Mesenchymal stem cell (in vitro differentiated cells and primary cell): ENCODE measurements around the gene ZFHX3.

Experiments
- DNase-seq: peaks from one replicate; pipeline ENCODE4 v3.0.0-alpha.2; 2013
- H2AFZ ChIP-seq: one replicate; pipeline ENCODE4 v1.6.1; 2013; ENCODE audit warnings: low read depth, mild to moderate bottlenecking, control low read depth, inconsistent platforms, low read length, moderate library complexity
- H2AK5ac ChIP-seq: 2 replicates; pipeline ENCODE4 v1.6.1; 2013; ENCODE audit warnings: low read length, moderate library complexity, mild to moderate bottlenecking, inconsistent platforms; ENCODE audit not compliant: severe bottlenecking
- H2BK120ac ChIP-seq: one replicate; pipeline ENCODE4 v1.6.1; 2013; ENCODE audit warnings: low read depth, mild to moderate bottlenecking, inconsistent platforms, low read length, moderate library complexity
- H2BK12ac ChIP-seq, 2 experiments: one replicate each; pipeline ENCODE4 v1.6.1; 2013; ENCODE audit warnings: inconsistent platforms in 2 of 2, low read length in 2 of 2, mild to moderate bottlenecking in 2 of 2, moderate library complexity in 2 of 2, control low read depth in 1 of 2
- H2BK15ac ChIP-seq: one replicate; pipeline ENCODE4 v1.6.1; 2013; ENCODE audit warnings: mild to moderate bottlenecking, low read depth, inconsistent platforms; ENCODE audit not compliant: poor library complexity, severe bottlenecking
- H2BK5ac ChIP-seq: 2 replicates; pipeline ENCODE4 v1.6.1; 2013; ENCODE audit warnings: low read depth, mild to moderate bottlenecking, low read length, control low read depth, inconsistent platforms; ENCODE audit not compliant: poor library complexity, severe bottlenecking
- H3K14ac ChIP-seq, 2 experiments: one replicate each; pipeline ENCODE4 v1.6.1; 2013; ENCODE audit warnings: inconsistent platforms in 2 of 2, low read length in 2 of 2, control low read depth in 1 of 2, mild to moderate bottlenecking in 1 of 2, moderate library complexity in 1 of 2
- H3K18ac ChIP-seq, 2 experiments: one replicate each; pipeline ENCODE4 v1.6.1; 2013; ENCODE audit warnings: inconsistent platforms in 2 of 2, low read length in 2 of 2, control low read depth in 1 of 2, low read depth in 1 of 2, mild to moderate bottlenecking in 1 of 2
- H3K23ac ChIP-seq, 2 experiments: one replicate each; pipeline ENCODE4 v1.6.1; 2013; ENCODE audit warnings: inconsistent platforms in 2 of 2, low read length in 2 of 2, mild to moderate bottlenecking in 2 of 2, moderate library complexity in 2 of 2, control low read depth in 1 of 2
- H3K27ac ChIP-seq: 2 replicates; pipeline ENCODE4 v1.5.1; 2013; ENCODE audit warnings: mild to moderate bottlenecking, moderate library complexity, low read length, control low read depth, inconsistent platforms; ENCODE audit not compliant: poor library complexity, severe bottlenecking
- H3K27me3 ChIP-seq, 2 experiments: 2 replicates each; pipeline versions ENCODE4 v1.6.1 to v1.7.0; 2013; ENCODE audit warnings: low read length in 2 of 2, mild to moderate bottlenecking in 2 of 2, moderate library complexity in 2 of 2, control low read depth in 1 of 2, inconsistent platforms in 1 of 2; ENCODE audit not compliant: control insufficient read depth in 1 of 2, insufficient read depth in 1 of 2
- H3K36me3 ChIP-seq, 2 experiments: 2 replicates each; pipeline versions ENCODE4 v1.6.1 to v1.7.0; 2013; ENCODE audit warnings: low read length in 2 of 2, control low read depth in 1 of 2, inconsistent platforms in 1 of 2, low read depth in 1 of 2, mild to moderate bottlenecking in 1 of 2; ENCODE audit not compliant: insufficient read depth in 2 of 2, control insufficient read depth in 1 of 2
- H3K4ac ChIP-seq, 2 experiments: one replicate each; pipeline ENCODE4 v1.6.1; 2013; ENCODE audit warnings: inconsistent platforms in 2 of 2, low read length in 2 of 2, mild to moderate bottlenecking in 2 of 2, moderate library complexity in 2 of 2, control low read depth in 1 of 2, low read depth in 1 of 2
- H3K4me1 ChIP-seq: 2 replicates; pipeline ENCODE4 v1.6.1; 2013; ENCODE audit warnings: low read depth, low read length, control low read depth; ENCODE audit not compliant: control insufficient read depth, insufficient read depth
- H3K4me2 ChIP-seq: 2 replicates; pipeline ENCODE4 v1.6.1; 2013; ENCODE audit warnings: low read length, mild to moderate bottlenecking, inconsistent platforms; ENCODE audit not compliant: poor library complexity, severe bottlenecking
- H3K4me3 ChIP-seq, 2 experiments: 2 replicates each; pipeline versions ENCODE4 v1.5.1 to v1.7.0; 2013; ENCODE audit warnings: low read length in 2 of 2, mild to moderate bottlenecking in 2 of 2, control low read depth in 1 of 2, low read depth in 1 of 2; ENCODE audit not compliant: insufficient read depth in 1 of 2
- H3K79me1 ChIP-seq: replicated peaks from 2 replicates; pipeline ENCODE4 v1.6.1; 2013; ENCODE audit warnings: mild to moderate bottlenecking, control low read depth, low read length, inconsistent platforms; ENCODE audit not compliant: poor library complexity, severe bottlenecking
- H3K9ac ChIP-seq: 2 replicates; pipeline ENCODE4 v1.7.0; 2013; ENCODE audit warnings: mild to moderate bottlenecking, low read length, moderate library complexity
- H3K9me3 ChIP-seq: 2 replicates; pipeline ENCODE4 v1.7.0; 2013; ENCODE audit warnings: mild to moderate bottlenecking, low read length; ENCODE audit not compliant: control insufficient read depth
- H4K8ac ChIP-seq: one replicate; pipeline ENCODE4 v1.6.1; 2013; ENCODE audit warnings: inconsistent platforms, mild to moderate bottlenecking, low read length, moderate library complexity
- H4K91ac ChIP-seq: one replicate; pipeline ENCODE4 v1.6.1; 2013; ENCODE audit warnings: mild to moderate bottlenecking, low read length, inconsistent platforms
- WGBS: methylation state at CpG from one replicate; pipeline ENCODE4 v1.1.7; 2013; ENCODE audit warnings: mixed read lengths; 5-methylcytosine and 5-hydroxymethylcytosine counted together

ZFHX3 gene

DNA sequence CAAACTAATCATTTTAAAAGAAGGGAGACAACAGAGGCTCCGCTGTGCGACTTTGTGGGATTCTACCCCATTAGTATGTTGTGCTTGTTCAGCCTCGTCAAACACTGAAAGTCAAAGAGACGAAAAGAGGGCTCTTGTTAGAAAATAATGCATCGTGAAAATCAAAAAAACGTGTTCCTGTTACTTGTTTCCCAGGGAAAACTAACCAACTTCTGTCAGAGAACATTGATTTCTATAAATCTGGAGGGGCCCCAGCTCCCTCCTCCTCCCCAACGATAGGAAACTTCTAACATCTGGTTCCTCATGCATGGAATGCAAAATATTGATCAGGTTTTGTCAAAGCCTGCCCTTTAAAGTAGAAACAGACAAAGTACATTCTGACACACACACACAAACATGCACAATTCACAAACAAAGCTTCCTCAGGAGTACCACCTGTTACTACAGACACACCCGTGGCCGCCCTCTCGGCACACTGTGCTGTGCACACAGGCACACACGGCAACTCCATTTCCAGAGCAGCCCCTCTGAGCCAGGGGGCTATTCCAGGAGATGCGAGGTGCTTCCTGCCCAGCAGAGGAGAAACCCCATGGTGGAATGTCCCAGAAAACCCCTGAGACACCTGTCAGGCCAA lies 151.3 kb downstream of the ZFHX3 start:
- H3K36me3 ChIP-seq = no peaks in the 10 kb centered on the region
- H3K18ac ChIP-seq = no peak overlapping the region
- no peak overlapping the region for H2BK120ac ChIP-seq
- no peaks in the 10 kb centered on the region for H3K27me3 ChIP-seq
- no peak overlapping the region for H3K9ac ChIP-seq
- no peak overlapping the region for H2AK5ac ChIP-seq
- H3K4ac ChIP-seq = no peak overlapping the region
- H4K91ac ChIP-seq = no peak overlapping the region
- no peak overlapping the region for H2AFZ ChIP-seq
- H2BK12ac ChIP-seq = no peak overlapping the region
- DNase-seq = no peak
- H3K4me3 ChIP-seq = peak overlapping the region in 1 of 2 experiments; percentile 44
- no peak overlapping the region for H3K23ac ChIP-seq
- H3K79me1 ChIP-seq = peaks cover 22% of the 10 kb centered on the region
- no peak overlapping the region for H4K8ac ChIP-seq
- H3K4me1 ChIP-seq = no peaks in the 10 kb centered on the region
- 86% methylated on average over 12 of the region's 12 CpGs for WGBS
- H3K27ac ChIP-seq = no peak overlapping the region
- no peak overlapping the region for H2BK5ac ChIP-seq
- no peak overlapping the region for H3K14ac ChIP-seq
- no peak overlapping the region for H3K4me2 ChIP-seq
- H3K9me3 ChIP-seq = no peaks in the 10 kb centered on the region
- H2BK15ac ChIP-seq = no peak overlapping the region

DNA sequence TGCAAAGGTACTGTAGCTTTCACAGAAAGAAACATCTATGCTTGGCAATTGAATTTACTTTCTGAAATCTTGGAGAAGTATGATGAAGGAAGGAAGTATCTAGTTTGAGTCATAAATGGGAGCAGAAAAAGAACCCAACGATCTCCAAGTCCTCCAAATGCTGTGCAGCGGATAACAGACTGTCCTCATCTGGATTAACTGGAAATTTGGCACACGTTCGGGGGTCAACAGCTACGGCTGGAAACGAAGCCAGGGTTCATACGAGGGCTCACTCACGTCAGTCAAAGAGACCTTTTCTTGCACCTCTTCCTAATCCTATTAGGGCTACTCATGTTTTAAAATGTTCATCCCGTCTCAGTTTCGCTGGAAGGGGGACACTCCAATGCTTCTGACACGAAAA lies 152.0 kb downstream of the ZFHX3 start:
- WGBS = 95% methylated on average over 11 of the region's 11 CpGs
- no peak overlapping the region for H4K91ac ChIP-seq

DNA sequence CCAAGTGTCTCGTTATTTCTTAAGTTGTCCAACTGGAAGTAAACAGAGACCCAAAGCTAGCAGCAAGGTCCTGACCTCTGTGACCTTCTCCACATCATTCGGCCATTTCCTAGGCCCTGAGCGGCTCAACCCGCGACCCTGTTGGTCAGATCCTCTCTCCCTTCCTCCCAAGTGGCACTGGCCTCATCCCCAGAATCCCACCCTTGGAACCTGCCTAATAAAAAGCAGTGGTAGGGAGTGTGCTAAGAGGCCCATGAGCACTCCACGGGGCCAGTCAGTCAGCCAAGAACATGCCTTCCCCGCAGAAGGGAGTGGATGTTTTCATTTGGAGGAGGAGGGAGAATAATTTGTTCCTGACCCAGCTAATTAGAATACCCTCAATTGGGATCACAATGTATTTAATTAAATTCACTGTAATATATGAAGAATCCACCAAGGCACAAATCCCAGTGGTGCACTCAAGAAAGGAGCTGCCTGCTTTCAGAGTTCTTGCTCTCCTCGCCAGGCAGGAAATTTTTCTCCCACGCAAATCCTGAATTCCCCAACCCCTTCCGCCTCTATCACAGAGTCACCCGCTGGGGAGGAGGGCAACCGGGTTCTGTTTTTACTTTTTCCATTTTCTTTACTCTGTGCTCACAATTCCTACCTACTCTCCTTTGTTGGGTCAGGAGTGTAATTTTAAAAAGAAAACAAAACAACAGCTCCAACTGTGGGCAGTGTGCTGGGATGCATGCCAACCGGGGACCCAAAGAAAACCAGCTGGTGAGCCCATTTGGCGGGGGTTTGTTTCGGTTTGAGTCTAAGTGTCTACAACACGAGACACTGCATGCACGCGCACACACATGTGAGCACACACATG lies 153.4 kb downstream of the ZFHX3 start:
- Histone ChIP-seq H3K4me1 (no peaks in the 10 kb centered on the region), H3K23ac (no peak overlapping the region), H2BK12ac (peak overlapping the region in 1 of 2 experiments; percentile 15), H3K18ac (no peak overlapping the region), H3K27me3 (no peaks in the 10 kb centered on the region), H4K91ac (no peak overlapping the region), H2AFZ (no peak overlapping the region), H3K9me3 (no peaks in the 10 kb centered on the region), H2BK5ac (no peak overlapping the region), H3K36me3 (peaks cover 4% of the 10 kb centered on the region in 2 experiments), H3K4me3 (no peak overlapping the region), H3K9ac (peak overlapping the region; percentile 58), H3K27ac (no peak overlapping the region), H2BK120ac (no peak overlapping the region), H3K14ac (no peak overlapping the region), H3K79me1 (peaks cover 19% of the 10 kb centered on the region), H4K8ac (no peak overlapping the region), H2AK5ac (no peak overlapping the region), H3K4ac (no peak overlapping the region), H3K4me2 (no peak overlapping the region), H2BK15ac (no peak overlapping the region)
- no peak for DNase-seq
- WGBS = 70% methylated on average over 12 of the region's 18 CpGs

More for the DNA sequence above, 152.0 kb downstream of the ZFHX3 start:
- no peaks in the 10 kb centered on the region for H3K9me3 ChIP-seq
- no peaks in the 10 kb centered on the region for H3K36me3 ChIP-seq
- no peaks in the 10 kb centered on the region for H3K27me3 ChIP-seq
- H2BK5ac ChIP-seq = no peak overlapping the region
- no peak overlapping the region for H3K4ac ChIP-seq
- H4K8ac ChIP-seq = no peak overlapping the region
- H3K9ac ChIP-seq = peak overlapping the region; percentile 23
- no peak for DNase-seq
- H3K14ac ChIP-seq = no peak overlapping the region
- H3K4me3 ChIP-seq = peak overlapping the region in 1 of 2 experiments; percentile 44
- peaks cover 22% of the 10 kb centered on the region for H3K79me1 ChIP-seq
- no peak overlapping the region for H3K23ac ChIP-seq
- no peak overlapping the region for H3K4me2 ChIP-seq
- no peak overlapping the region for H3K18ac ChIP-seq
- no peak overlapping the region for H2BK12ac ChIP-seq
- no peak overlapping the region for H2AK5ac ChIP-seq
- no peak overlapping the region for H3K27ac ChIP-seq
- no peak overlapping the region for H2BK120ac ChIP-seq
- H2AFZ ChIP-seq = no peak overlapping the region
- H2BK15ac ChIP-seq = no peak overlapping the region
- H3K4me1 ChIP-seq = no peaks in the 10 kb centered on the region
